Liver (tissue), 9 donors: ENCODE measurements around the gene ELL. TPM values are rescaled to one million over a fixed set of nuclear protein-coding genes. Genes with fewer than 3 reads are reported as not detected.

ENCODE experiments used
- DNase-seq: peaks from one replicate; pipeline ENCODE4 v3.0.0-alpha.2; 2017; ENCODE audit warnings: low spot score
- H3K27ac ChIP-seq, 2 donors: one replicate each; pipeline ENCODE4 v1.7.0; 2013; ENCODE audit warnings: inconsistent platforms in 2 of 2, low read length in 2 of 2, control low read depth in 1 of 2, low read depth in 1 of 2, mild to moderate bottlenecking in 1 of 2
- H3K27me3 ChIP-seq, 4 donors: one replicate each; pipeline versions ENCODE4 v1.6.1 to v1.7.0; 2013; ENCODE audit warnings: low read length in 3 of 4, inconsistent platforms in 1 of 4, mild to moderate bottlenecking in 1 of 4, moderate library complexity in 1 of 4; ENCODE audit not compliant: control insufficient read depth in 4 of 4, insufficient read depth in 4 of 4
- H3K36me3 ChIP-seq, 4 donors: one replicate each; pipeline versions ENCODE4 v1.6.1 to v1.7.0; 2013; ENCODE audit warnings: low read length in 3 of 4, mild to moderate bottlenecking in 3 of 4, low read depth in 1 of 4, moderate library complexity in 1 of 4; ENCODE audit not compliant: control insufficient read depth in 4 of 4, insufficient read depth in 3 of 4
- H3K4me1 ChIP-seq, 4 donors: one replicate each; pipeline versions ENCODE4 v1.6.1 to v1.7.0; 2013; ENCODE audit warnings: low read length in 3 of 4, mild to moderate bottlenecking in 3 of 4, moderate library complexity in 1 of 4; ENCODE audit not compliant: control insufficient read depth in 4 of 4, insufficient read depth in 4 of 4
- H3K4me3 ChIP-seq, 3 donors: one replicate each; pipeline versions ENCODE4 v1.6.1 to v1.7.0; 2013; ENCODE audit warnings: low read length in 3 of 3, control low read depth in 1 of 3, low read depth in 1 of 3, mild to moderate bottlenecking in 1 of 3
- H3K9ac ChIP-seq, 2 donors: one replicate each; pipeline ENCODE4 v1.7.0; 2013; ENCODE audit warnings: low read length in 2 of 2, mild to moderate bottlenecking in 2 of 2, moderate library complexity in 2 of 2, control low read depth in 1 of 2, low read depth in 1 of 2
- H3K9me3 ChIP-seq, 4 donors: one replicate each; pipeline versions ENCODE4 v1.6.1 to v1.7.0; 2013; ENCODE audit warnings: low read length in 3 of 4; ENCODE audit not compliant: control insufficient read depth in 4 of 4
- ATF3 ChIP-seq: IDR thresholded peaks from 2 replicates; pipeline ENCODE4 v1.6.1; 2016; ENCODE audit warnings: antibody characterized with exemption
- CTCF ChIP-seq: fragments of 150-350 bp; IDR thresholded peaks from 2 replicates; pipeline ENCODE4 v1.5.1; 2017; ENCODE audit warnings: improper control_type of control experiment, low read depth, low read length; ENCODE audit not compliant: missing input control
- EGR1 ChIP-seq, 2 donors: IDR thresholded peaks; 2 replicates each; pipeline ENCODE4 v1.6.1; 2016 to 2018; ENCODE audit warnings: antibody characterized with exemption in 2 of 2, low read depth in 2 of 2
- FOXA1 ChIP-seq: IDR thresholded peaks from 2 replicates; pipeline ENCODE4 v1.6.1; 2016; ENCODE audit warnings: antibody characterized with exemption
- FOXA2 ChIP-seq: IDR thresholded peaks from 2 replicates; pipeline ENCODE4 v1.6.1; 2016; ENCODE audit warnings: antibody characterized with exemption
- GABPA ChIP-seq, 2 donors: IDR thresholded peaks in 1 of 2; conservative IDR thresholded peaks in 1 of 2; 2 replicates each; pipeline ENCODE4 v1.6.1; 2016; ENCODE audit warnings: antibody characterized with exemption in 2 of 2, mild to moderate bottlenecking in 1 of 2, moderate library complexity in 1 of 2
- HNF4A ChIP-seq, 2 donors: conservative IDR thresholded peaks; 2 replicates each; pipeline ENCODE4 v1.6.1; 2016; ENCODE audit warnings: antibody characterized with exemption in 2 of 2, mild to moderate bottlenecking in 2 of 2
- HNF4G ChIP-seq: IDR thresholded peaks from 2 replicates; pipeline ENCODE4 v1.6.1; 2016; ENCODE audit warnings: antibody characterized with exemption
- JUND ChIP-seq, 2 donors: IDR thresholded peaks; 2 replicates each; pipeline ENCODE4 v1.6.1; 2016; ENCODE audit warnings: antibody characterized with exemption in 2 of 2
- MAX ChIP-seq: IDR thresholded peaks from 2 replicates; pipeline ENCODE4 v1.6.1; 2016; ENCODE audit warnings: antibody characterized with exemption
- NR2F2 ChIP-seq: IDR thresholded peaks from 2 replicates; pipeline ENCODE4 v1.6.1; 2016; ENCODE audit warnings: antibody characterized with exemption
- RAD21 ChIP-seq, 2 donors: IDR thresholded peaks; 2 replicates each; pipeline ENCODE4 v1.6.1; 2016; ENCODE audit warnings: antibody characterized with exemption in 2 of 2, mild to moderate bottlenecking in 2 of 2
- REST ChIP-seq: IDR thresholded peaks from 2 replicates; pipeline ENCODE4 v1.6.1; 2016; ENCODE audit warnings: antibody characterized with exemption, mild to moderate bottlenecking
- RXRA ChIP-seq, 2 donors: IDR thresholded peaks; 2 replicates each; pipeline ENCODE4 v1.6.1; 2017 to 2018; ENCODE audit warnings: antibody characterized with exemption in 2 of 2, mild to moderate bottlenecking in 1 of 2
- SP1 ChIP-seq: IDR thresholded peaks from 2 replicates; pipeline ENCODE4 v1.6.1; 2018; ENCODE audit warnings: antibody characterized with exemption, mild to moderate bottlenecking
- TAF1 ChIP-seq: conservative IDR thresholded peaks from 2 replicates; pipeline ENCODE4 v1.6.1; 2016; ENCODE audit warnings: antibody characterized with exemption, mild to moderate bottlenecking
- YY1 ChIP-seq: IDR thresholded peaks from 2 replicates; pipeline ENCODE4 v1.6.1; 2016; ENCODE audit warnings: antibody characterized with exemption, mild to moderate bottlenecking
- ZBTB33 ChIP-seq: IDR thresholded peaks from 2 replicates; pipeline ENCODE4 v1.6.1; 2016; ENCODE audit warnings: antibody characterized with exemption
- WGBS: extraction: QIAGEN DNeasy Blood & Tissue Kit; methylation state at CpG from one replicate; pipeline ENCODE4 v1.1.7; 2013; 5-methylcytosine and 5-hydroxymethylcytosine counted together
- polyA plus RNA-seq, 2 donors: library from polyadenylated mRNA; stranded (reverse) in 1 of 2; unstranded in 1 of 2; fragments of 200-250 nt in 1 of 2; fragments of >200 nt in 1 of 2; fragmentation: Nextera tagmentation in 1 of 2; extraction: Ambion mirVana in 1 of 2; gene quantifications; one replicate each; pipeline versions ENCODE4 v1.2.1 to v1.2.3, GENCODE V29; 2013 to 2015
- total RNA-seq, 2 donors: library from RNA; depleted of rRNA; stranded (reverse); fragments of >200 nt; gene quantifications; one replicate each; pipeline ENCODE4 v1.2.3, GENCODE V29; 2014
- donor health status: healthy.
- donor health status: healthy.
- donor health status: healthy.
- donor health status: healthy.
- donor health status: healthy.

ELL gene
- total and polyA plus RNA-seq, 4 donors = 4.5 to 10.5 (median 6.6) TPM

GRCh38 chr19:18465214-18465963 lies 56.5 kb downstream of the ELL start (continued):
- no peak for TF ChIP-seq MAX

- H3K4me1 ChIP-seq = peaks cover 22 to 59% (median 47%) of the 10 kb centered on the region in 4 donors
- peaks cover 3 to 21% (median 7%) of the 10 kb centered on the region in 4 donors for H3K36me3 ChIP-seq
- H3K27me3 ChIP-seq = no peaks in the 10 kb centered on the region
- no peaks in the 10 kb centered on the region for H3K9me3 ChIP-seq
- H3K9ac ChIP-seq = no peak overlapping the region
- peak overlapping the region; percentile 71 to 80 for H3K27ac ChIP-seq
- DNase-seq = no peak
- TF ChIP-seq FOXA2 (peak; percentile 91), ZBTB33 (no peak), EGR1 (IDR thresholded peaks at IDR 0.05; ENCODE audit: low read depth in 2 of 2) (peak in 1 of 2 donors; percentile 80), JUND (IDR thresholded peaks at IDR 0.05) (no peak), NR2F2 (peak; percentile 43), GABPA (IDR thresholded peaks at IDR 0.05 in 1 of 2, conservative IDR thresholded peaks at IDR 0.05 in 1 of 2) (peak in 1 of 2 donors; percentile 58), SP1 (peak; percentile 76), YY1 (peak; percentile 47), MAX (peak; percentile 91), TAF1 (no peak), ATF3 (no peak), RAD21 (IDR thresholded peaks at IDR 0.05) (peak; percentile 54 to 66), REST (peak; percentile 58), HNF4G (no peak), RXRA (IDR thresholded peaks at IDR 0.05) (peak; percentile 64 to 76), CTCF (peak; percentile 3), HNF4A (conservative IDR thresholded peaks at IDR 0.05) (peak; percentile 39 to 58), FOXA1 (peak; percentile 86)
- no peak overlapping the region for H3K4me3 ChIP-seq
- WGBS = 8% methylated on average over 8 of the region's 8 CpGs
Measured at GRCh38 chr19:18464646-18465045, 57.2 kb downstream of the ELL start.
